SU-DHL-6 (cell line): ENCODE measurements around the gene PMIS2.

Experiments
- H2AFZ ChIP-seq: fragments of 200-600 bp; sonication (generic); 2 replicates; pipeline ENCODE4 v1.6.1; 2014; ENCODE audit warnings: low read depth, mild to moderate bottlenecking, moderate library complexity, mixed read lengths, antibody characterized with exemption, low read length; ENCODE audit not compliant: severe bottlenecking
- H3F3A ChIP-seq: fragments of 200-600 bp; shearing (Covaris generic); 2 replicates; pipeline ENCODE4 v1.6.0; 2016; ENCODE audit warnings: antibody characterized with exemption, mild to moderate bottlenecking; ENCODE audit not compliant: insufficient read depth
- H3K27ac ChIP-seq: fragments of 200-600 bp; sonication (generic); 2 replicates; pipeline ENCODE4 v1.5.1; 2016; ENCODE audit warnings: low read depth, mild to moderate bottlenecking, low read length, moderate library complexity, mixed read lengths
- H3K27me3 ChIP-seq: fragments of 200-600 bp; sonication (generic), shearing (Covaris generic); 2 replicates; pipeline ENCODE4 v1.6.0; 2014; ENCODE audit warnings: mild to moderate bottlenecking, low read length
- H3K36me3 ChIP-seq: fragments of 200-600 bp; sonication (generic); 2 replicates; pipeline ENCODE4 v1.6.1; 2014; ENCODE audit warnings: mild to moderate bottlenecking, low read length, mixed read lengths
- H3K4me2 ChIP-seq: fragments of 300-600, 200-600 bp; shearing (Covaris generic), sonication (generic); 2 replicates; pipeline ENCODE4 v1.6.0; 2014; ENCODE audit warnings: low read length, low read depth, mild to moderate bottlenecking; ENCODE audit not compliant: poor library complexity, severe bottlenecking
- H3K4me3 ChIP-seq: fragments of 200-600 bp; sonication (generic); 2 replicates; pipeline ENCODE4 v1.5.1; 2014; ENCODE audit warnings: antibody characterized with exemption, low read length, mild to moderate bottlenecking, mixed read lengths; ENCODE audit not compliant: insufficient read depth, poor library complexity, severe bottlenecking
- H3K79me2 ChIP-seq: fragments of 200-600 bp; sonication (generic); 2 replicates; pipeline ENCODE4 v1.6.1; 2014; ENCODE audit warnings: mild to moderate bottlenecking, low read length, moderate library complexity; ENCODE audit not compliant: insufficient read depth
- H3K9ac ChIP-seq: fragments of 200-600 bp; sonication (generic); 2 replicates; pipeline ENCODE4 v1.7.0; 2014; ENCODE audit warnings: mild to moderate bottlenecking, low read length
- H3K9me2 ChIP-seq: fragments of 200-600 bp; sonication (generic); replicated peaks from 2 replicates; pipeline ENCODE4 v1.6.1; 2014; ENCODE audit warnings: low read length; ENCODE audit not compliant: insufficient read depth
- H3K9me3 ChIP-seq: fragments of 200-600 bp; sonication (generic); 2 replicates; pipeline ENCODE4 v1.6.1; 2014; ENCODE audit warnings: low read length, mixed read lengths; ENCODE audit not compliant: insufficient read depth
- H4K20me1 ChIP-seq: fragments of 200-600 bp; sonication (generic); 2 replicates; pipeline ENCODE4 v1.6.1; 2014; ENCODE audit warnings: low read depth, mild to moderate bottlenecking, antibody characterized with exemption, low read length, moderate library complexity, mixed read lengths
- CTCF ChIP-seq: fragments of 200-600 bp; sonication (generic); IDR thresholded peaks from one replicate; pipeline ENCODE4 v1.5.1; 2017; ENCODE audit warnings: antibody characterized with exemption, mild to moderate bottlenecking, low read length, moderate library complexity; ENCODE audit not compliant: insufficient read depth, poor library complexity, severe bottlenecking
- EZH2phosphoT487 ChIP-seq: fragments of 200-600 bp; sonication (generic), shearing (Covaris generic); conservative IDR thresholded peaks from 2 replicates; pipeline ENCODE4 v1.6.1; 2018; ENCODE audit warnings: mild to moderate bottlenecking, antibody characterized with exemption, low read length, moderate library complexity, mixed read lengths

PMIS2 gene

GRCh38 chr19:35544110-35544802 lies 41.7 kb upstream of the PMIS2 start:
- no peak overlapping the region for H2AFZ ChIP-seq
- peaks cover 19% of the 10 kb centered on the region; the same call in 1 of the 2 replicates for H3K79me2 ChIP-seq
- no peaks in the 10 kb centered on the region for H3K36me3 ChIP-seq
- no peaks in the 10 kb centered on the region for H3K9me3 ChIP-seq
- peak overlapping the region; percentile 99 for H3K9ac ChIP-seq
- H3K9me2 ChIP-seq = no peaks in the 10 kb centered on the region
- TF ChIP-seq CTCF = no peak
- no peak for TF ChIP-seq EZH2phosphoT487
- H3K4me2 ChIP-seq = peak overlapping the region; percentile 96
- no peaks in the 10 kb centered on the region for H4K20me1 ChIP-seq
- no peak overlapping the region for H3K27ac ChIP-seq
- H3F3A ChIP-seq = no peaks in the 10 kb centered on the region
- H3K4me3 ChIP-seq = peak overlapping the region; percentile 100
- H3K27me3 ChIP-seq = no peaks in the 10 kb centered on the region

- Histone ChIP-seq H3K79me2 (peaks cover 19% of the 10 kb centered on the region; the same call in 1 of the 2 replicates), H4K20me1 (no peaks in the 10 kb centered on the region), H3K9me3 (no peaks in the 10 kb centered on the region), H3K4me2 (peak within 1 kb of the TSS; percentile 96), H3F3A (no peaks in the 10 kb centered on the region), H3K9me2 (no peaks in the 10 kb centered on the region), H2AFZ (peak within 1 kb of the TSS; percentile 100), H3K27ac (peak within 1 kb of the TSS; percentile 47), H3K27me3 (no peaks in the 10 kb centered on the region), H3K36me3 (no peaks in the 10 kb centered on the region), H3K9ac (peak within 1 kb of the TSS; percentile 99), H3K4me3 (peak within 1 kb of the TSS; percentile 100)
- no peak for TF ChIP-seq EZH2phosphoT487
- no peak for TF ChIP-seq CTCF
Measured at GRCh38 chr19:35545001-35545854, 40.7 kb upstream of the PMIS2 start, which contains the start of gene TMEM147. TMEM147 (plus strand) TSS chr19:35545626; CDS start chr19:35545740, 114 bp downstream.

- no peaks in the 10 kb centered on the region for H3K9me3 ChIP-seq
- H3K9me2 ChIP-seq = no peaks in the 10 kb centered on the region
- peak overlapping the region; percentile 96 for H3K4me2 ChIP-seq
- H3K79me2 ChIP-seq = peaks cover 19% of the 10 kb centered on the region; the same call in 1 of the 2 replicates
- peak overlapping the region; percentile 99 for H3K9ac ChIP-seq
- no peaks in the 10 kb centered on the region for H3F3A ChIP-seq
- H3K36me3 ChIP-seq = no peaks in the 10 kb centered on the region
- no peak for TF ChIP-seq EZH2phosphoT487
- peak overlapping the region; percentile 24; the same call in 1 of the 2 replicates for H3K27ac ChIP-seq
- H3K27me3 ChIP-seq = no peaks in the 10 kb centered on the region
- H2AFZ ChIP-seq = peak overlapping the region; percentile 100
- H3K4me3 ChIP-seq = peak overlapping the region; percentile 100
- H4K20me1 ChIP-seq = no peaks in the 10 kb centered on the region
Measured at GRCh38 chr19:35545855-35546381, 40.1 kb upstream of the PMIS2 start.
